Fibroblast of the conjunctiva (primary cell): Measurements from ENCODE around the gene TULP1.

Experiments used
- DNase-seq: peaks from one replicate; pipeline ENCODE4 v3.0.0-alpha.2; 2010; ENCODE audit warnings: low read depth

The TULP1 gene

GRCh38 chr6:35483893-35484645 is 28.6 kb downstream of the TULP1 start:
- DNase-seq, result no peak

- no peak for DNase-seq
These were observed 29.2 kb downstream of the TULP1 start for GRCh38 chr6:35483490-35483889.

- no peak for DNase-seq
These were observed 29.6 kb downstream of the TULP1 start for GRCh38 chr6:35483062-35483461.

- DNase-seq, result no peak
These were observed 31.5 kb downstream of the TULP1 start for GRCh38 chr6:35481226-35481625.

GRCh38 chr6:35480176-35480575 is 32.5 kb downstream of the TULP1 start:
- DNase-seq, result no peak

GRCh38 chr6:35478259-35478658 is 34.4 kb downstream of the TULP1 start:
- DNase-seq, result no peak

- no peak for DNase-seq
These were observed 35.0 kb downstream of the TULP1 start for GRCh38 chr6:35477551-35478179.

- DNase-seq, result no peak
These were observed 35.7 kb downstream of the TULP1 start for GRCh38 chr6:35477028-35477427.

GRCh38 chr6:35476004-35476403 is 36.7 kb downstream of the TULP1 start:
- DNase-seq, result no peak

GRCh38 chr6:35475573-35475972 is 37.1 kb downstream of the TULP1 start:
- DNase-seq, result no peak

- no peak for DNase-seq
These were observed 37.6 kb downstream of the TULP1 start for GRCh38 chr6:35474942-35475570.

GRCh38 chr6:35474131-35474941 is 38.4 kb downstream of the TULP1 start:
- no peak for DNase-seq

GRCh38 chr6:35473850-35474130 is 38.9 kb downstream of the TULP1 start:
- DNase-seq, result no peak

GRCh38 chr6:35473075-35473849 is 39.4 kb downstream of the TULP1 start:
- DNase-seq, result no peak

GRCh38 chr6:35471836-35472345 is 40.8 kb downstream of the TULP1 start:
- DNase-seq, result no peak

GRCh38 chr6:35470663-35471120 is 42.0 kb downstream of the TULP1 start:
- DNase-seq, result no peak

- no peak for DNase-seq
These were observed 42.7 kb downstream of the TULP1 start for GRCh38 chr6:35469751-35470662.

GRCh38 chr6:35468980-35469750 is 43.5 kb downstream of the TULP1 start:
- no peak for DNase-seq

GRCh38 chr6:35468181-35468979 is 44.3 kb downstream of the TULP1 start, which contains the start of gene RPL10A:
TSS of gene RPL10A (plus strand) at chr6:35468401. CDS start at chr6:35468435, 34 bp downstream.
- peak; percentile 96 for DNase-seq
